NCI-H1417 (cell line): ENCODE measurements around the gene HPGD.
"Not testable (repeated sequence)": the region's sequence is repeated elsewhere in the genome, so short reads cannot be mapped to it uniquely, and the experiment has no call there.

Experiments used
- DNase-seq, 3 experiments: peaks; one replicate each; lab custom pipeline; 2025; lab: John Stamatoyannopoulos, UW

HPGD gene

DNA sequence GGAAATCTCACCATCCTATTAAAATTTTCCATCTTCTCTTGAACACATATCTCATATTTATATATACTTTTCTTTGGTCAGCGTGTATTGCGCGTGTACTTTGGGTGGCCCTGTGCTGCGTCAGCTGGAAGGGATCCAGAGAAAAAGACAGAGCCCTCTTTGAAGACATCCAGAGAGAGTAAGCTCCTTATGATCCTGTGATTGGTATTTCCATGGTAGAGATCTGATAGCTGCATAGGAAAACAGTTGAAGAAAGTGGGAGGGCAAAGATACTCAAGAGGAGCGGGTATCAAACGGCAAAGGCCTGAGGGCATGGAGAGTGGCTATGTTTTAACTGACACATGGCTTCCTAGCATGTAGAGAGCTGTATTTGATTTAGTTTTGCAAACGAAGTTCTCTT lies 4.4 kb upstream of the HPGD start:
- no peak for DNase-seq

DNA sequence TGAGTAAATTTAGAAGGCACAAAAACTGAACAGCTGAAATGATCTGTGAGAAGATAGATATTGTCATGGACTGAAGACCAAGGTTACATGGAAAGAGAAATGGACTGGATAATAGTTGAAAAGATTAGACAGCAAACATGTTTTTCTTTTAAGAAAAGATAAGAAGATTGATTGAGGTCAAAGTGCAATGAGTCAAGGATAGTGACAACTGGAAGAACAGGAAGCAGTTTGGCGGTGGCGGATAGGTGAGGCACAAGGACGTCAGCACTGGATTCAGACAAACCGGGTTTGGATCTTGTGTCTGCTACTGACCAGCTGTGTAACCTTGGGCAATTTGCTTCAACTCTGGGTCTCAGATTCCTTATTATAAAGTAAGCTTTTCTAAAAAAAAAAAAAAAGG lies 2.0 kb upstream of the HPGD start:
- DNase-seq = no peak

DNA sequence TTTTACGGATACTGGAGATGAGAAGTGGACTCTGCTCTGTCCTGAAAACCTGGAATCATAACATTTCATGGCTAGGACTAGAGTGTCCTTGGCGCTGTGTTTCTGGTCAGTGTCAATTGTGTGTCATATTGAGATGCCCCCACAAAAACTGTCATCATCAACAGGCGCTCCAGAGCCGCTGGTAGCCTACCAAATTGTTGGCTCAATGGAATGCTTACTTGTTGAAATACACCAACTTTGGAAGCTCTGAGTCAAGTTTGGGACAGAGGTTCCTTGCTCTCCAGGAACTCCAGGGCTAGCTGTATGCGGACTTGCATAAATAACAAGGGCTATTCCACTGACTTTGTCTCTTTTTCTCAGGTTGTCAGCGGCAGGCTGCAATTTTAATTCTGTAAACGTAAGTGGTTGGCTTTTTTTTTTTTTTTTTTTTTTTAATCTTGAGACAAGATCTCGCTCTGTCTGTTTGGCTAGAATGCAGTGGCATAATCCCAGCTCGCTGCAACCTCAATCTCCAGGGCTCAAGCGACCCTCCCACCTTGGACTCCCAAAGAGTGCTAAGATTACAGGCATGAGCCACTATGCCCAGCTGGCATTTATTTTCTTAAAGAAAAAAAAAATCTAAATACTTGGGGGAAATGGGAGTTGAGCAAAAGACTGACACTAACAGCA lies 871 bp upstream of the HPGD start:
- DNase-seq = peak in 1 of 3 experiments; percentile 10

DNA sequence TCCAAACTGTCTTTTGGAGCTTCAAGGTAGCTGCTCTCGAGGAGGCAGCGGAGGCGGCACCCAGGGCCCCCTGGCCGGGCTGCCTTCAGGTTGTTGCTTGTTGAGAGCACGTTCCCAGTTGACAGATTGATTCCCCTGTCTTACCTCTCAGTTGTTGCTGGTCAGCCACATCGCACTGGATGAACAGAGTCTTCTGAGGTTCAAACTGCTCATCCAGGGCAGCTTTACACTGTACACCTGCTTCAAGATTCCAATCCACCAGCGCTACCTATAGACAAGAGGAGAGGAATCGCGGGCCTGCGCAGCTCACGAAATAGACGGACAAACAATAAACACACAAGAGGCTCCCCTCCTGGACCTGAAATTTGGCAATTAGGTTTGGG lies 497 bp downstream of the HPGD start:
- peak in 2 of 3 experiments; percentile 78 to 81 for DNase-seq

DNA sequence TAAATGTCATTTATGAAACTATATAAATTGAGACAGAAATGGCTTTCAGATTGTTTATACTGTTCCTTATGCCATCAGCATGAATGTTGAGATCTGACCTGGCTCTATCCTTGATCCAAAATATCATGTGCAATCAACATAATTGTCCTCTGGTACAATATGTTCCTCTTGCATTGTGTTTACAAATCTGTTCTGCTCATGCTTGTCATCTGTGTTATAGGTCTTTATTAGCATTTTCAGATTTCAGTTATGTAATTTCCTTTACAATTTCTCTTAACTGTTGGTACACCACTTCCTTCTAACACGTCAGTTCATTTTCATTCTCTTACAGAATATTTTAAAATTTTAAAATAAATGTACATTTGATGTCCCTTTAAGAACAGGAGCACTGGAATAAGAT lies 1.6 kb downstream of the HPGD start:
- DNase-seq = no peak

DNA sequence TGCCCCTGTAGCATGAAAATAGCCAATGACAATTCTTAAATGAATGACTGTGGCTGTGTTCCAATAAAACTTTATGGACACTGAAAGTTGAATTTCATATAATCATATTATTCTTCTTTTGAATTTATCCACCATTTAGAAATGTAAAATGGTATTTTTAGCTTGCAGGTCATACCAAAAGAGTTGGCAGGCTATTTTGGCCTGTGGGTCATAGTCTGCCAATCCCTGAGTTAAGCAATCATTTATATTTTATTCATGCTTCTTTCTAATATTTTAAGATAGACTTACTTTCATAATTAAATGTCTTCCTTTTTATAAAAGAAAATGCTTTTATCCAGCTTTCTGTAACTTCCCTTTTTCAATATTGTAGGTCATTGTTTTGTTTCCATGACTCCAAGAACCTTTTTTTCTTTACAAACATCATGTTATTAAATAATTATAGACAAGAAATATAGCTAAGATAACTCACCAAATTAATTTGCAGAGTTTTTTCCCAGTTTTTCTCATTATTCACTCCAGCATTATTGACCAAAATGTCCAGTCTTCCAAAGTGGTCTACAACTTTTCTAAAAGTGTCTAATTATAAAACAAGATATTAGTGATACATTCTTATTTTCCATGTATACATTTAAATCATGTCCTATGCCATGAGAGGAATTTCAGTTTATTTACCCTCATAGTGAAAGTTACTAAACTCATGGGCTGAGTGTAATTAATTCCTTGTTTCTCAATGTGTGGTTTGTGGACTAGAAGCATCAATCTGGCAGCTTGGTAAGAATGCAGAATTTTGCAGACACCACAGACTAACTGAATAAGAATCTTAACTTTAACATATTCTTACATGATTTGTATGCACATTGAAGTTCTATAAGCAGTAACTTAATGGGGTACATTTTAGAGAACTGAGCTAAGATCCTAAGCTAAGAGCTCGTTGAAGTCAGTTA lies 4.5 kb downstream of the HPGD start:
- DNase-seq = no peak

DNA sequence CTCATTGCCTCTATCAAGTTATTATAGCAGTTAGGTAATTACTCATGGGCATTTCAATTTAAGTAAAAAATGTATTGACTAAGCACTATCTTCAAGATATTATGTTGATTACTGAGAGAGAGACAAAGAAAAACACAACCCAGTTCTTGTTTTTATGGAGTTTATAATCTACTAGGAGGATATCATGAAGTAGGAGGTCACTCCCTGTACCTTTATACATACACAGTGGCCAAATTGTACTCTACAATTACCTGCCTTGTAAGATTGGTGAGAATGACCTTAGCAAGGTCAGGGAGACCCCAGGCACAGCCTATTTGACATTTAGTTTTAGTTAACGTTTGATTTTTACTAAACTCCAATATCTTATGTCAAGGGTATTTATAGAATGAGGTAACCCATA lies 5.5 kb downstream of the HPGD start:
- DNase-seq = no peak

DNA sequence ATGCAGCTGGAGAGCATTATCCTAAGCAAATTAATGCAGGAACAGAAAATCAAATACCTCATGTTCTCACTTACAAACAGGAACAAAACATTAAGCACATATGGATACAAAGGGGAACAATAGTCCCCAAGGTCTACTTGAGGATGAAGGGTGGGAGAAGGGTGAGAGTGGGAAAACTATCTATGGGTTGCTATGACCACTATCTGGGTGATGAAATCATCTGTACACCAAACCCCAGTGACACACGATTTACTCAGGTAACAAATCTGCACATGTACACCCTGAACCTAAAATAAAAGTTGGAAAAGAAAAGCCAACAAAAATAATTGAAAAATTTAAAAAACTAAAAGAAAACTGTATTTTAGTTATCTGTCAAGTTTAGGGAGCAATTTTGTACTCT lies 5.9 kb downstream of the HPGD start:
- DNase-seq = no peak

DNA sequence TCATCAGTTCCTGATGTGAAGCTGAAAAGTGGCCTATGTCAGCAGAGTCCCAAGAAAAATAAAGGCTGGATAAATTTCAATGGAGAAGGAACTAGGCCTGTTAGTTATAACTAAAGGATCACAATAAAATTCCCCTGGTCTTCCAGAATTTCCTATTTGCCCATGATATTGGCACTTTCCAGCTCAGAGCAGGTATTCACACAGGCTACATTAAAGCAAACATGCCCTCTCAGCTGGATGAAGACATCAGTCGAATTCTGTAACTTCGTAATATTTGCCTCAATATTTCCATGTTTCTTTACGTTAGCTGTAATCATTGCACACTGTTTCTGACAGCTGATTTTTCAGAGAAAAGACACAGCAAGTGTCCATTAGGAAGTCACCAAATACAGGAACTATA lies 9.5 kb downstream of the HPGD start:
- no peak for DNase-seq

DNA sequence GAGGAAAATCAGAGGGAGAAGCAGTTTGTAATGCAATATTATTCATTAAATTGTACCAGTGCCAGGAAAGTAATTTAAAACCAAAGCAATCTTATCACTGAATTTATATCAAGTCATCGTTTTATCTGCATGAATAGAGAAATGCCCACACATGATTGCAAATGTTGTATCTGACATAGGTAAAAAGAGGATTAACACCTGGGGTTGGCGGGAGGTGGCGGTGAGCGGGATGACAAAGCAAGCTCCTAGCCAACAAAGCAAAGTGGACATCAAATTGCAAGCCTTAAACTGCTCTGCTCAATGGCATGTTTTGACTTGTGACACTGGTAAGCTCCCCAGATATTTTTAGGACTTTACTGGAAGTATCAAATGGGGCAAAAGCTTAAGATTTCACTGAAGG lies 16.4 kb downstream of the HPGD start:
- DNase-seq = no peak

DNA sequence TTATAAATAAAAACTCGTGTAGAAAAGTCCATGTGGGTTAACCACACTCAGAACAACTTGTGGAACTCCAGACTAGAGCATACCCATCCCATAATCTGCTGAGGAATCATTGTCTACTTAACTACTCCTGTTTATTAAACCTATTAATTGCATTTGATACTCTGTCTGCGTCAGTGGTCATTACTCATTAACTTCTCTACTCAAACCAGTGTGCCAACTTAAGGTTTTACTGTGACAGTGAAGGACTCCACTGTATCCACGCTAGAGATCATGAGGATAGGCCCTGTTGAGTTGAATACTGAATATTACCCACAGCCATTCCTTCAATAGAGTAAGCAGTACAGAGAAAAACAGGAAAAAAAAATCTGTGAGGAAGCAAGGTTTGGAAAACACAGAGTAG lies 17.3 kb downstream of the HPGD start:
- DNase-seq = no peak

DNA sequence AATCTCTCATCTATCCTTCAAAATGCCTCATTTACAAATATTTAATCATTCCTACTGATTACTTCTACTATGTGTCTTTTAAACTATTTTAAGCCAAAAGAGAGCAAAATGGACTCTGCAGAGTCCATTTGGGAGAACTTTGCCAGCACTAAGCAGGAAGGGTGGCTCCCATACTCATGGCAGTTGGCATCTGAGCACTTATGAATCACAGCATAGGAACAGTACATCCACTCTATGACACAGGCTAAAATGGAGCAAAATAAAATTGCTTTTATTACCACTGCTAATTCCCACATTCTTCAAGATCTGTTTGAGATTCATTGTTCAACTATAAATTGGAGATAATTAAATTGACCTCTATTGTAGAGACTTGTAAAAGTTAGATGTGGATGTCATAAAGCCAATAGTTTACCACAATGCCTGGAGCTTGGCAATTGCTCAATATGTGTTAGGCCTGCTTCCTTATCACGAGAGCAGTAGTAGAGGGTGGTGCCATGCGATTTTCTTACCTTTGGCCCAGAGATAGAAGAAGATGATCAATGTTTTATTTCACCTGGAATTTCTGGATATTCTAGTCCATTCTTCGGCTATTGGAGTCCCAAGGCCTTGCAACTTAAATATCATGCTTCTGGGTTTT lies 19.1 kb downstream of the HPGD start:
- DNase-seq = no peak

DNA sequence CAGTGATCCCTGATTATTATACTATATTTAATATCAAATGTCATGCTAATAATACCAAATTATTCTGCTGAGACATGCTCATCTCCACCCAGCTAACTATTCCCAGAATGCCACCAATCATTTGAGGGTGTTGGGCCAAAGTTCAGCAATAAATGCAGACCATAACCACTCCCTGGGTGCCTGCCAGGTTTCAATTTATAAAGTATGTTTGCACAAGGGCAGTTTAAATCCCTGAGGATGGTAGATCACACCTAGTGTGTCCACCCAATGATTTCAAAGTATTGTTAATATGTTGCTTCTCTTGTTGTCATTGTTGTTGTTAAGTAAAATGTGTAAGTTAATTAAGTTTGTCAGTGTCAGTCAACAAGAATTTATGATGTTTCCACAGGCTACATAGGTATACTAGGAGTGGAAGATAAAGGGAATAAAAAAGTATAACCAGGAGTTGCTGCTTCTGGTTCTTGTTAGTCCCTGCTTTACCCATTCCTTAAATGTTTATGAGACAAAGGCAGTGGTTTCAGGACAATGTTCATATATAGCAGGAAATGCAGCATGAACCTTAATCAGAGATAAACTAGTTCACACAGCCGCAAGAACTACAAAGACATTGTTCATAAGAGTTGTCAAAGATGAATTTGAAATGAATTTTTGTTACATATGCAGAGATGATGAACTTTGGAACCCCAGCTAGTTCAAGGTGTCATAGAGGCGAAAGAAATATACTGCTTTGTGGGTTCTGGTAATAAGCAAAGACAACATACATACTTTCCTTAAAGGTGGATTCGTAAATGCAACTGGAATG lies 25.5 kb downstream of the HPGD start:
- peak in 2 of 3 experiments; percentile 21 to 61 for DNase-seq

DNA sequence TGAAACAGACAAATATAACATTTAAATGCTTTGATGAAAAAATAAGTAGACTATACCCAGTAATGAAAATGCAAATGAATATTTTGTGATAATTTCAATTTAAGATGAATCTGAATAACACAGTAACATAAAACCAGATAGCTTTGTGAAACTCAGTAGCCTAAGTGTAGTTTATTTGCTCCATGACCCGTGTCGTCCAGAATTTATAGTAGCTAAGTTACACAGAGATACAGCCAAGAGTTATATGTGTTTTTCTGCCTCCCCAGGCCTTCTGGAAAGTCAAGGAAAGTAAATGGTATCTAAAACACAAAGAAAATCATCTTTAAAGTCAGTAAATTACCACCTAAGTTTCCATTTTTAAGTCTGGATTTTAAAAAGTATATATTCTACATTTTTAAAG lies 26.7 kb downstream of the HPGD start:
- DNase-seq = no peak

DNA sequence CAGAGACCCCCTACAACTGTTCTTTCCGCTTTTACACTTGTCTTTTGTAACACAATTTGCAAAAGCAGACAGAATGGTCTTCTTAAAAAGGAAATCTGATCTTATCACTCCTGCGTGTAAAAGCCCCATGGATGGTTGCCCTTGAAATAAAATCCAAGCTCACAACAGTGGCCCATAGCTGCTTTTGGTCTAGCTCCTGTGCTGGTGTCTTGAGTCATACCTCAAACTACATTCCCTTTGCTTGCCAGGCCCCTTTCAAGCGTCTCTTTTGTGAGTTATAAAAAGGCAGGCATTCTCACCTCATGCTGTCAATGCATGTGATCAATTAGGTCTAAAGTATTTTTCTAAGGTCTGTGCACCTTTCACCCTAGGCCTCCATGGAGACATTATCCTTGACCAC lies 27.6 kb downstream of the HPGD start:
- DNase-seq = no peak

DNA sequence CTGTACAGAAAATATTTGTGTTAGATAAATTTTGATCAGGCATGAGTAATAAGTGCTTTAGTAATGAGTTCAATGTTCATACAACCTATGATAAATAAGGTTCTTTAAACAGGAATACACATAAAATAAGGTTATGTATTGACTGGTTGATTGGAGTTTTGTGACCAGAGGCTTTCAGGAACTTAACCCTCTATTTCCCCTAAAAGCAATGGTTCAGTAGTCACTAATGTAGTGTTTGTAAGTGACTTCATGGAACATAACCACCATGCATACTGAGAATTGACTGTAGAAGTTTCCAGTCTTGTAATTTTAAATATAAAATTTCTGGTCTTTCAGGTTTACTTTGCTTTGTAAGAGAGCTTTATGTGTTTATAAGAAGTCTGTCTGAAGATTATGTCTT lies 28.1 kb downstream of the HPGD start:
- DNase-seq = no peak

DNA sequence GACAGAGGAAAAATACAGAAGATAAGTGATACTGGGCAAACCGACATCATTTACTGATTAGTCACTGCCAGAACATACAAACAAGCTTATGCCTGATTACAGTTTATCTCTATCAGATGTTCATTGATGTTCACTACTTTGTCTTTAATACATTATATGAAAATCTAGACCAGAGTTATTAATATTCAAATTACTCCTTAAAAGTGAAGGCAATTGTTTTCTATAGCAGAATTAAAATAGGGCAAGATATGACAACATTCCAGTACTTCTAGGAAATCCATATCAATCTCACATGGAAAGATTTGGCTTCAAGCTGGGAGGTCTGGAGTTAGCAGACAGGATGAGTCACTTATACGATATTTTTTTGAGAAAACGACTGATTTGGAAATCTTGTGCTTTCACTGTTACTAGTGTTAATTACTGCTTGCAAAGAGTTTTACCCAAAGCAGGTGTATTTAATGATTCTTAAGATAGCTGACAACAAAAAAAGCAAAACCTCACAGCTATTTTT lies 31.8 kb downstream of the HPGD start:
- DNase-seq = no peak

DNA sequence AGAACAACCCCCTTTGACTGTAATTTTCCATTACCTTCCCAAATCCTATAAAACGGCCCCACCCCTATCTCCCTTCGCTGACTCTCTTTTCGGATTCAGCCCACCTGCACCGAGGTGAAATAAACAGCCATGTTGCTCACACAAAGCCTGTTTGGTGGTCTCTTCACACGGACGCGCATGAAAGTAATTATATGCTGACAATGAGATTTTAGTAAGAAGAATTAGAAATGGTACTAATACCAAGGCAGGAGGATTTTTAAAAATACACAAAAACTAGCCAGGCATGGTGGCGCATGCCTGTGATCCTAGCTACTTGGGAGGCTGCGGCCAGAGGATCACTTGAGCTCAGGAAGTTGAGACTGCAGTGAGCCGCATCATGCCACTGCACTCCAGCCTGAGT lies 33.9 kb downstream of the HPGD start:
- not testable (repeated sequence) for DNase-seq

DNA sequence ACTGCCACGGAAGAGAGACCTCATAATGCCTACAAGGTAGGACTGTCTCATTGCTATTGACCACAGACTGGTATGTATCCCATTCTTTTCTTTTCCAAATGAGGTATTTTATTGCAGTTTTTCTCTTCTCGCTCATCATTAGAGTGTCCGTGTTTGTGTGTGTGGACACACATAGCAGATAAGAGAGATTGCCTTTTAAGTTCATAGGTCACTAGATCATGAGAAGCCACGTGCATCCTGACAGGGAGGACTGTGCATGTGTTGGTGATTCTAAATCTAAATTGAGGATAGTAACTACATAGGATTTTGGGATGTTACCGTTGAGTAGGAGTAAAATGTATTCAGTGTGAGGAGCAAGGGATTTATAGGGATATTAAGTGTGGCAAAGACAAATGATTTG lies 37.3 kb downstream of the HPGD start:
- DNase-seq = no peak

DNA sequence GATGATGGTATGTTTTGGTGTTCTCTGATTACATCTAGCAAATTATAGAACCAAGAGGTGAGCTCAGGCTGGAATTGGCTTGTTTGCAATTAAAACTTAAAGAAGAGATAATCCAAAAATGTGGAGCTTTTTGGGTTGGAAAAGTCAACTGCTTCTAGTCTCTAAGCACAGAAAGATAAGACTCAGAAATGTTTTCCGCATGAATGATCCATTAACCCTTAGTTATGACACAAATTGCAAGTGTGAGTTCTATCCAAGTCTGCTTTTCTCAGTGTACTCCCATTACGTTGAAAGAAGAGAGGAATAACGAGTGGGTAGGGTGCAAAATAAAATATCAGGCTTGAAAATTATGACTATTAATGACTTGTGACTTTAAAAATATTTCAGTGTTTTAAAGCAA lies 38.5 kb downstream of the HPGD start:
- DNase-seq = no peak

DNA sequence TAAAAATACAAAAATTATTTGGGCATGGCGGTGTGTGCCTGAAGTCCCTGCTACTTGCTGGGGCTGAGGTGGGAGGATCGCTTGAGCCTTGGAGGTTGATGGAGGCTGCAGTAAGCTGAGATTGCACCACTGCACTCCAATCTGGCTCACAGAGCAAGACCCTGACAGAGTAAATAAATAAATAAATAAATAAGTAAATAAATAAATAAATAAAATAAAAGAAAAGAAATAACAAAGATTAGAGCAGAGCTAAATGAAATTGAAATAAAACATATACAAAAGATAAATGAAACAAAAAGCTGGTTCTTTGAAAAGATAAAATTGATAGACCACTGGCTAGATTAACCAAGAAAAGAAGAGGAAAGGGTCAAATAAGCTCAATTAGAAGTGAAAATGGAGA lies 43.1 kb downstream of the HPGD start:
- no peak for DNase-seq

DNA sequence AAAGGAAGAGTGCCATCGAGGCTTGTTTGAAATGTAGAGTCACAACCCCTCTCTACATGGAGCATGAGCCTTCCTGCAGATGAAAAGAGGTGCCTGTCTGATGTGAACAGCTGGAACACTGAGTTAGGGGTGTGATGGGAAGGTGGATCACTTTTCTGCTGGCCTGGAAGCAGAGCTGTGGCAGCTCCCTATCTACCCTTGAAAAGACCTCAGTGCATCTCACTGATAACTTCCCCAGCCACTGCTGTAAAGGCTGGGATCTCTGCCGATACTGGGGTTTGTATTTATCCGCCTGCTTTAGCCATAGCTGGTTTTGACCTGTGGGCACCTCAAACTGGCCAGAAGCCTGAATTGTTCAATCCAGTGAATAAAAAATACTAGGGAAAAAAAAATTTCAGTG lies 46.8 kb downstream of the HPGD start:
- DNase-seq = no peak
